A549 (cell line): ENCODE results near the gene RNF38. TPM values are rescaled to one million over a fixed set of nuclear protein-coding genes. Genes with fewer than 3 reads are reported as not detected.

Experiments used
- ATAC-seq, 2 experiments: fragments of 200-7000 bp in 1 of 2; fragments of >200 bp in 1 of 2; cut with Nextera tagmentation in 1 of 2; cut with Tn5 transposase in 1 of 2; 3 replicates each; pipeline versions ENCODE4 v1.8.0 to v1.9.1; 2018 to 2020; ENCODE audit warnings: mild to moderate bottlenecking in 1 of 2, moderate library complexity in 1 of 2
- CTCF ChIA-PET: fragments of 300-600 bp; sonication (Branson Sonifier 250); formaldehyde crosslinking; extraction: SDS; loops from one replicate; lab custom pipeline; 2021; ENCODE audit warnings: antibody characterized with exemption, inconsistent platforms; lab: Yijun Ruan, JAX
- POLR2A ChIA-PET: fragments of 350-600 bp; formaldehyde crosslinking; extraction: SDS; loops from one replicate; lab custom pipeline; 2021; ENCODE audit warnings: antibody characterized with exemption, inconsistent platforms; lab: Yijun Ruan, JAX
- DNase-seq, 2 experiments: peaks; one replicate each; pipeline versions ENCODE4 v3.0.0 to v3.0.0-alpha.2; 2011 to 2016; ENCODE audit warnings: low read depth in 1 of 2, low spot score in 1 of 2
- FAIRE-seq: peaks from 2 replicates; lab custom pipeline; 2011; peaks lifted over from hg19 to GRCh38; lab: Jason Lieb, UNC
- H3K27ac ChIP-seq, 2 experiments: fragments of >200 bp; sonication (Bioruptor Twin); formaldehyde crosslinking; 3 replicates each; pipeline ENCODE4 v1.5.1; 2016 to 2017
- H3K4me1 ChIP-seq: fragments of >200 bp; sonication (Bioruptor Twin); formaldehyde crosslinking; 3 replicates; pipeline ENCODE4 v1.6.1; 2016
- H3K4me2 ChIP-seq: fragments of >200 bp; sonication (Bioruptor Twin); formaldehyde crosslinking; 3 replicates; pipeline ENCODE4 v1.6.1; 2016
- H3K4me3 ChIP-seq: fragments of >200 bp; sonication (Bioruptor Twin); formaldehyde crosslinking; 3 replicates; pipeline ENCODE4 v1.5.1; 2016
- H3K9me3 ChIP-seq: fragments of >200 bp; sonication (Bioruptor Twin); formaldehyde crosslinking; 3 replicates; pipeline ENCODE4 v1.6.1; 2016
- ATOH8 ChIP-seq: fragments of 250-450 bp; sonication (Bioruptor Pico); IDR thresholded peaks from 2 replicates; pipeline ENCODE4 v1.5.0; 2020; ENCODE audit warnings: low read depth, mild to moderate bottlenecking, moderate library complexity
- CBX8 ChIP-seq: fragments of 200-600 bp; sonication (generic); IDR thresholded peaks from 2 replicates; pipeline ENCODE4 v1.6.1; 2016
- CEBPB ChIP-seq, 2 experiments: fragments of >200 bp in 1 of 2; sonication (Bioruptor Twin) in 1 of 2; formaldehyde crosslinking in 1 of 2; IDR thresholded peaks; 2 replicates each; pipeline ENCODE4 v1.6.1; 2012 to 2016
- CTCF ChIP-seq: fragments of >200 bp; sonication (Bioruptor Twin); formaldehyde crosslinking; IDR thresholded peaks from 3 replicates; pipeline ENCODE4 v1.5.1; 2016
- EHF ChIP-seq: fragments of 250-450 bp; sonication (Bioruptor Pico); IDR thresholded peaks from 2 replicates; pipeline ENCODE4 v1.5.0; 2020; ENCODE audit warnings: mild to moderate bottlenecking
- EHMT2 ChIP-seq: fragments of 200-600 bp; sonication (generic); IDR thresholded peaks from 2 replicates; pipeline ENCODE4 v1.6.1; 2016; ENCODE audit warnings: antibody characterized with exemption, low read depth, mild to moderate bottlenecking, moderate library complexity
- FOSB ChIP-seq: fragments of 250-450 bp; sonication (Bioruptor Pico); IDR thresholded peaks from 2 replicates; pipeline ENCODE4 v1.5.0; 2020; ENCODE audit warnings: mild to moderate bottlenecking, moderate library complexity
- FOXS1 ChIP-seq: fragments of 250-450 bp; sonication (Bioruptor Pico); IDR thresholded peaks from 2 replicates; pipeline ENCODE4 v1.5.0; 2020; ENCODE audit warnings: mild to moderate bottlenecking, moderate library complexity
- HDAC2 ChIP-seq: fragments of 200-600 bp; sonication (generic); IDR thresholded peaks from 2 replicates; pipeline ENCODE4 v1.6.1; 2016
- HOXA7 ChIP-seq: fragments of 250-450 bp; sonication (Bioruptor Pico); IDR thresholded peaks from 2 replicates; pipeline ENCODE4 v1.5.0; 2020; ENCODE audit warnings: mild to moderate bottlenecking, moderate library complexity
- HOXB13 ChIP-seq: fragments of 250-450 bp; sonication (Bioruptor Pico); IDR thresholded peaks from 2 replicates; pipeline ENCODE4 v1.5.0; 2020; ENCODE audit warnings: low read depth, mild to moderate bottlenecking, moderate library complexity
- HOXB5 ChIP-seq: fragments of 250-450 bp; sonication (Bioruptor Pico); IDR thresholded peaks from 2 replicates; pipeline ENCODE4 v1.5.0; 2020; ENCODE audit warnings: mild to moderate bottlenecking, moderate library complexity
- JUN ChIP-seq, 2 experiments: fragments of >200 bp; sonication (Bioruptor Twin); formaldehyde crosslinking; IDR thresholded peaks; 2 replicates in 1 of 2; 3 replicates in 1 of 2; pipeline ENCODE4 v1.6.1; 2016 to 2017
- KDM1A ChIP-seq: fragments of 200-600 bp; sonication (generic); IDR thresholded peaks from 2 replicates; pipeline ENCODE4 v1.6.1; 2016; ENCODE audit warnings: low read depth, mild to moderate bottlenecking
- MYC ChIP-seq: IDR thresholded peaks from 2 replicates; pipeline ENCODE4 v1.6.1; 2012; ENCODE audit warnings: mild to moderate bottlenecking, inconsistent platforms, low read length, improper control_type of control experiment, borderline replicate concordance
- NPAS2 ChIP-seq: fragments of 250-450 bp; sonication (Bioruptor Pico); IDR thresholded peaks from 2 replicates; pipeline ENCODE4 v1.8.0; 2022; ENCODE audit warnings: mild to moderate bottlenecking, moderate library complexity, borderline replicate concordance
- PHF8 ChIP-seq: fragments of 200-600 bp; sonication (generic); IDR thresholded peaks from 2 replicates; pipeline ENCODE4 v1.6.1; 2016; ENCODE audit warnings: low read depth, mild to moderate bottlenecking, antibody characterized with exemption, moderate library complexity, borderline replicate concordance
- RARB ChIP-seq: fragments of 250-450 bp; sonication (Bioruptor Pico); IDR thresholded peaks from 2 replicates; pipeline ENCODE4 v1.8.0; 2021; ENCODE audit warnings: mild to moderate bottlenecking, moderate library complexity
- RNF2 ChIP-seq: fragments of 200-600 bp; sonication (generic); IDR thresholded peaks from 2 replicates; pipeline ENCODE4 v1.6.1; 2016; ENCODE audit warnings: low read depth, mild to moderate bottlenecking, antibody characterized with exemption, moderate library complexity, borderline replicate concordance
- SMC3 ChIP-seq: fragments of >200 bp; sonication (Bioruptor Twin); formaldehyde crosslinking; IDR thresholded peaks from 3 replicates; pipeline ENCODE4 v1.6.1; 2018; ENCODE audit warnings: inconsistent platforms
- TFCP2L1 ChIP-seq: fragments of 250-450 bp; sonication (Bioruptor Pico); IDR thresholded peaks from 2 replicates; pipeline ENCODE4 v1.5.0; 2021; ENCODE audit warnings: mild to moderate bottlenecking
- TP53 ChIP-seq: fragments of 250-450 bp; sonication (Bioruptor Pico); IDR thresholded peaks from 2 replicates; pipeline ENCODE4 v1.5.0; 2021; ENCODE audit warnings: mild to moderate bottlenecking, moderate library complexity
- USF2 ChIP-seq: fragments of 450-650 bp; IDR thresholded peaks from 2 replicates; pipeline ENCODE4 v1.6.1; 2014; ENCODE audit warnings: antibody characterized with exemption
- ZC3H11A ChIP-seq: fragments of 450-650 bp; IDR thresholded peaks from 2 replicates; pipeline ENCODE4 v1.6.1; 2014; ENCODE audit warnings: antibody characterized with exemption, mild to moderate bottlenecking
- ZSCAN20 ChIP-seq: fragments of 250-450 bp; sonication (Bioruptor Pico); IDR thresholded peaks from 2 replicates; pipeline ENCODE4 v1.8.0; 2022; ENCODE audit warnings: mild to moderate bottlenecking, moderate library complexity
- WGBS: methylation state at CpG from one replicate; pipeline ENCODE4 v1.1.6; 2017; ENCODE audit errors: missing lambda C conversion rate; 5-methylcytosine and 5-hydroxymethylcytosine counted together
- polyA plus RNA-seq, 4 experiments: library from polyadenylated mRNA; depleted of rRNA in 3 of 4; stranded (reverse); fragments of >200 nt; fragmentation: RNase III in 1 of 4; extraction: RNeasy Plus Mini Kit Qiagen cat#74134 plus additional on column Dnase treatment in 1 of 4; gene quantifications; 2 replicates in 3 of 4; 3 replicates in 1 of 4; pipeline ENCODE4 v1.2.3, GENCODE V29; 2011 to 2017
- TF ChIP-seq, protein P1 (sequence below): fragments of 250-450 bp; sonication (Bioruptor Pico); IDR thresholded peaks from 2 replicates; pipeline ENCODE4 v1.5.0; 2021; ENCODE audit warnings: mild to moderate bottlenecking, moderate library complexity, borderline replicate concordance
- TF ChIP-seq, protein P2 (sequence below): fragments of 200-600 bp; sonication (generic); IDR thresholded peaks from 2 replicates; pipeline ENCODE4 v1.6.1; 2016; ENCODE audit warnings: antibody characterized with exemption, mild to moderate bottlenecking, moderate library complexity
- TF ChIP-seq, protein P3 (sequence below): fragments of 150-350 bp; IDR thresholded peaks from 2 replicates; pipeline ENCODE4 v1.6.1; 2014; ENCODE audit warnings: low read depth, mild to moderate bottlenecking, low read length

RNF38 gene
- polyA plus RNA-seq, 2 of the 4 experiments (the other 2 are of a cell fraction) = 8.7 to 13.2 TPM

DNA sequence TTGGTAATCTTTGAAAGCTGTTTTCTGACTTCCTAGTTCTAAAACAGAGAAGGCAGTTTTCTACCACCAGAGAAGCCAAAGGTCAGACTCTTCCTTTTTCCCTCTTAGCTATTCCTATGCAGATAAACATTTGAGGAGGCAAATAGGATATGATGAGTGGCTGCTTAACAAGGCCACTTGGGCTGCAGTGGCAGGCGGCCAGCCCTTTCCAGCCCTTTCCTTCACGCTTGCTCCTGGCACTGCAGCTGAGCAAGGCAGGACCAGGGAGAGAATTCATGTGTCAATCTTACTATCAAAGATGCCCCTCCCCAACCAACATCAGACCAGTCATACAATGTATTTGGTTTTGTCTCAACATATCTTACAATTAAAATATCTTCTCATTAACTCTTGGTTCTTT, 36.8 kb upstream of the RNF38 start:
- ChIA-PET POLR2A (interaction anchor here (0.6 kb wide), 1 partner anchor 32 kb away, joined by 4 read pairs; no protein-coding TSS in a partner anchor), CTCF (interaction anchor here (0.8 to 22.2 kb wide), 4 partner anchors 13 to 119 kb away, joined by 3 to 437 read pairs (median 52); no protein-coding TSS in a partner anchor)
- Histone ChIP-seq H3K27ac (no peak overlapping the region), H3K9me3 (no peaks in the 10 kb centered on the region), H3K4me1 (no peaks in the 10 kb centered on the region), H3K4me3 (no peak overlapping the region), H3K4me2 (no peak overlapping the region)
- WGBS = 90% methylated on average over 2 of the region's 2 CpGs
- TF ChIP-seq CTCF = no peak
- no peak for TF ChIP-seq ATOH8 (CRISPR knock-in tag)
- no peak for TF ChIP-seq EHMT2
- no peak for TF ChIP-seq FOSB
- TF ChIP-seq HOXB13 (CRISPR knock-in tag) = no peak
- no peak for TF ChIP-seq SMC3
- TF ChIP-seq HOXB5 (CRISPR knock-in tag) = no peak
- TF ChIP-seq HDAC2 = no peak
- TF ChIP-seq, protein P1, sequence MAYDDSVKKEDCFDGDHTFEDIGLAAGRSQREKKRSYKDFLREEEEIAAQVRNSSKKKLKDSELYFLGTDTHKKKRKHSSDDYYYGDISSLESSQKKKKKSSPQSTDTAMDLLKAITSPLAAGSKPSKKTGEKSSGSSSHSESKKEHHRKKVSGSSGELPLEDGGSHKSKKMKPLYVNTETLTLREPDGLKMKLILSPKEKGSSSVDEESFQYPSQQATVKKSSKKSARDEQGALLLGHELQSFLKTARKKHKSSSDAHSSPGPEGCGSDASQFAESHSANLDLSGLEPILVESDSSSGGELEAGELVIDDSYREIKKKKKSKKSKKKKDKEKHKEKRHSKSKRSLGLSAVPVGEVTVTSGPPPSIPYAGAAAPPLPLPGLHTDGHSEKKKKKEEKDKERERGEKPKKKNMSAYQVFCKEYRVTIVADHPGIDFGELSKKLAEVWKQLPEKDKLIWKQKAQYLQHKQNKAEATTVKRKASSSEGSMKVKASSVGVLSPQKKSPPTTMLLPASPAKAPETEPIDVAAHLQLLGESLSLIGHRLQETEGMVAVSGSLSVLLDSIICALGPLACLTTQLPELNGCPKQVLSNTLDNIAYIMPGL (CRISPR knock-in tag) = no peak
- TF ChIP-seq NPAS2 (CRISPR knock-in tag) = no peak
- no peak for TF ChIP-seq ZC3H11A
- TF ChIP-seq USF2 = no peak
- TF ChIP-seq FOXS1 = no peak
- TF ChIP-seq MYC = no peak
- TF ChIP-seq HOXA7 = no peak
- no peak for TF ChIP-seq RARB (CRISPR knock-in tag)
- TF ChIP-seq PHF8 = no peak
- ATAC-seq = no peak
- FAIRE-seq = no peak
- DNase-seq = no peak

- POLR2A ChIA-PET = no interaction called here
- CTCF ChIA-PET = interaction anchor here (1.1 kb wide), 1 partner anchor 26 kb away, joined by 4 read pairs; no protein-coding TSS in a partner anchor
- Histone ChIP-seq H3K4me2 (no peak overlapping the region), H3K9me3 (no peaks in the 10 kb centered on the region), H3K27ac (no peak overlapping the region), H3K4me1 (no peaks in the 10 kb centered on the region), H3K4me3 (no peak overlapping the region)
- ATAC-seq = no peak
- no peak for FAIRE-seq
- DNase-seq = no peak
- WGBS = 87% methylated on average over 6 of the region's 6 CpGs
- no peak for TF ChIP-seq ZSCAN20 (CRISPR knock-in tag)
- no peak for TF ChIP-seq TFCP2L1 (CRISPR knock-in tag)
- TF ChIP-seq, protein P2, sequence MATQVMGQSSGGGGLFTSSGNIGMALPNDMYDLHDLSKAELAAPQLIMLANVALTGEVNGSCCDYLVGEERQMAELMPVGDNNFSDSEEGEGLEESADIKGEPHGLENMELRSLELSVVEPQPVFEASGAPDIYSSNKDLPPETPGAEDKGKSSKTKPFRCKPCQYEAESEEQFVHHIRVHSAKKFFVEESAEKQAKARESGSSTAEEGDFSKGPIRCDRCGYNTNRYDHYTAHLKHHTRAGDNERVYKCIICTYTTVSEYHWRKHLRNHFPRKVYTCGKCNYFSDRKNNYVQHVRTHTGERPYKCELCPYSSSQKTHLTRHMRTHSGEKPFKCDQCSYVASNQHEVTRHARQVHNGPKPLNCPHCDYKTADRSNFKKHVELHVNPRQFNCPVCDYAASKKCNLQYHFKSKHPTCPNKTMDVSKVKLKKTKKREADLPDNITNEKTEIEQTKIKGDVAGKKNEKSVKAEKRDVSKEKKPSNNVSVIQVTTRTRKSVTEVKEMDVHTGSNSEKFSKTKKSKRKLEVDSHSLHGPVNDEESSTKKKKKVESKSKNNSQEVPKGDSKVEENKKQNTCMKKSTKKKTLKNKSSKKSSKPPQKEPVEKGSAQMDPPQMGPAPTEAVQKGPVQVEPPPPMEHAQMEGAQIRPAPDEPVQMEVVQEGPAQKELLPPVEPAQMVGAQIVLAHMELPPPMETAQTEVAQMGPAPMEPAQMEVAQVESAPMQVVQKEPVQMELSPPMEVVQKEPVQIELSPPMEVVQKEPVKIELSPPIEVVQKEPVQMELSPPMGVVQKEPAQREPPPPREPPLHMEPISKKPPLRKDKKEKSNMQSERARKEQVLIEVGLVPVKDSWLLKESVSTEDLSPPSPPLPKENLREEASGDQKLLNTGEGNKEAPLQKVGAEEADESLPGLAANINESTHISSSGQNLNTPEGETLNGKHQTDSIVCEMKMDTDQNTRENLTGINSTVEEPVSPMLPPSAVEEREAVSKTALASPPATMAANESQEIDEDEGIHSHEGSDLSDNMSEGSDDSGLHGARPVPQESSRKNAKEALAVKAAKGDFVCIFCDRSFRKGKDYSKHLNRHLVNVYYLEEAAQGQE = no peak
- no peak for TF ChIP-seq TP53 (CRISPR knock-in tag)
- TF ChIP-seq EHF = no peak
- TF ChIP-seq, protein P3, sequence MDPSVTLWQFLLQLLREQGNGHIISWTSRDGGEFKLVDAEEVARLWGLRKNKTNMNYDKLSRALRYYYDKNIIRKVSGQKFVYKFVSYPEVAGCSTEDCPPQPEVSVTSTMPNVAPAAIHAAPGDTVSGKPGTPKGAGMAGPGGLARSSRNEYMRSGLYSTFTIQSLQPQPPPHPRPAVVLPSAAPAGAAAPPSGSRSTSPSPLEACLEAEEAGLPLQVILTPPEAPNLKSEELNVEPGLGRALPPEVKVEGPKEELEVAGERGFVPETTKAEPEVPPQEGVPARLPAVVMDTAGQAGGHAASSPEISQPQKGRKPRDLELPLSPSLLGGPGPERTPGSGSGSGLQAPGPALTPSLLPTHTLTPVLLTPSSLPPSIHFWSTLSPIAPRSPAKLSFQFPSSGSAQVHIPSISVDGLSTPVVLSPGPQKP = no peak
- TF ChIP-seq KDM1A = no peak
- TF ChIP-seq JUN (IDR thresholded peaks at IDR 0.05) = no peak
- no peak for TF ChIP-seq CEBPB (IDR thresholded peaks at IDR 0.05)
- TF ChIP-seq ATOH8 (CRISPR knock-in tag) = no peak
- no peak for TF ChIP-seq CBX8
- no peak for TF ChIP-seq RNF2
Measured at GRCh38 chr9:36433386-36433785, 33.3 kb upstream of the RNF38 start.
